GM19324 (cell line): Measurements from ENCODE around the gene SSR4.

Experiments
- ATAC-seq: cut with Tn5 transposase; IDR thresholded peaks from one replicate; pipeline ENCODE4 v1.9.1; 2021; ENCODE audit warnings: mild to moderate bottlenecking, moderate library complexity; ENCODE audit not compliant: unreplicated experiment, low FRiP score

SSR4 gene

GRCh38 chrX:153828308-153828707 is 33.8 kb downstream of the SSR4 start:
- no peak for ATAC-seq

GRCh38 chrX:153828723-153829548 is 34.5 kb downstream of the SSR4 start:
- no peak for ATAC-seq

GRCh38 chrX:153829549-153829798 is 35.0 kb downstream of the SSR4 start:
- no peak for ATAC-seq

- ATAC-seq, result no peak
Measured at GRCh38 chrX:153829799-153830639, 35.6 kb downstream of the SSR4 start, which contains the start of gene PDZD4. Gene PDZD4, minus strand, starts transcription at chrX:153830544. Its CDS starts 246 bp downstream, at chrX:153830298.

GRCh38 chrX:153830640-153831428 is 36.4 kb downstream of the SSR4 start:
- ATAC-seq, result no peak

- ATAC-seq, result no peak
Measured at GRCh38 chrX:153831429-153832150, 37.1 kb downstream of the SSR4 start.

- no peak for ATAC-seq
Measured at GRCh38 chrX:153832728-153833127, 38.3 kb downstream of the SSR4 start.

- ATAC-seq, result no peak
Measured at GRCh38 chrX:153836921-153837320, 42.5 kb downstream of the SSR4 start.

- ATAC-seq, result no peak
Measured at GRCh38 chrX:153844509-153845082, 50.1 kb downstream of the SSR4 start.

- no peak for ATAC-seq
Measured at GRCh38 chrX:153845195-153845594, 50.7 kb downstream of the SSR4 start.

- ATAC-seq, result no peak
Measured at GRCh38 chrX:153845842-153846241, 51.4 kb downstream of the SSR4 start.
